Calu3 (cell line): Measurements from ENCODE around the gene NFIL3. TPM values are rescaled to one million over a fixed set of nuclear protein-coding genes. Genes with fewer than 3 reads are reported as not detected.

ENCODE experiments used
- BruUV-seq: library from RNA; stranded (reverse); fragments of 400-500 nt; replicated peaks from 2 replicates; lab custom pipeline; 2021; lab: Mats Ljungman, UMichigan
- CTCF ChIA-PET: fragments of 300-600 bp; sonication (Branson Sonifier 250); formaldehyde crosslinking; loops from one replicate; lab custom pipeline; 2022; ENCODE audit warnings: antibody characterized with exemption; lab: Charles Lee
- DNase-seq: peaks from one replicate; pipeline ENCODE4 v3.0.0; 2022
- H3K27ac Mint-ChIP-seq: one replicate; pipeline ENCODE4 v1.8.0; 2022; ENCODE audit warnings: mixed read lengths; ENCODE audit not compliant: unreplicated experiment
- H3K27me3 Mint-ChIP-seq: one replicate; pipeline ENCODE4 v1.8.0; 2022; ENCODE audit warnings: mixed read lengths; ENCODE audit not compliant: unreplicated experiment
- H3K36me3 Mint-ChIP-seq: one replicate; pipeline ENCODE4 v1.8.0; 2022; ENCODE audit warnings: mild to moderate bottlenecking, moderate library complexity, mixed read lengths; ENCODE audit not compliant: insufficient read depth, unreplicated experiment
- H3K4me1 Mint-ChIP-seq: one replicate; pipeline ENCODE4 v1.8.0; 2022; ENCODE audit warnings: mild to moderate bottlenecking, low read depth, mixed read lengths; ENCODE audit not compliant: unreplicated experiment
- H3K4me3 Mint-ChIP-seq: one replicate; pipeline ENCODE4 v1.8.0; 2022; ENCODE audit warnings: mild to moderate bottlenecking, low read depth, moderate library complexity, mixed read lengths; ENCODE audit not compliant: unreplicated experiment
- H3K9me3 Mint-ChIP-seq: one replicate; pipeline ENCODE4 v1.8.0; 2022; ENCODE audit warnings: low read depth, mixed read lengths; ENCODE audit not compliant: unreplicated experiment
- intact Hi-C: fragments of 100-400 bp; cut with micrococcal nuclease; formaldehyde crosslinking; loops from one replicate; pipeline ENCODE4 v1.10.0; 2022; ENCODE audit not compliant: unreplicated experiment
- total RNA-seq: library from RNA; stranded (reverse); gene quantifications from 2 replicates; pipeline ENCODE4 v1.2.3, GENCODE V29; 2022
- TF ChIP-seq, protein P1 (sequence below): fragments of 200-600 bp; IDR thresholded peaks from one replicate; pipeline ENCODE4 v1.8.0; 2022; ENCODE audit warnings: antibody characterized with exemption; ENCODE audit not compliant: unreplicated experiment

NFIL3 gene
- total RNA-seq, 1 experiment from 2014 or later: 13.3 TPM

- no peaks in the 10 kb centered on the region for H3K4me1 Mint-ChIP-seq
- no peak overlapping the region for H3K27ac Mint-ChIP-seq
- H3K4me3 Mint-ChIP-seq: no peak overlapping the region
- CTCF ChIA-PET: no interaction called here
- no peak for DNase-seq
- no peaks in the 10 kb centered on the region for H3K9me3 Mint-ChIP-seq
- TF ChIP-seq, protein P1, sequence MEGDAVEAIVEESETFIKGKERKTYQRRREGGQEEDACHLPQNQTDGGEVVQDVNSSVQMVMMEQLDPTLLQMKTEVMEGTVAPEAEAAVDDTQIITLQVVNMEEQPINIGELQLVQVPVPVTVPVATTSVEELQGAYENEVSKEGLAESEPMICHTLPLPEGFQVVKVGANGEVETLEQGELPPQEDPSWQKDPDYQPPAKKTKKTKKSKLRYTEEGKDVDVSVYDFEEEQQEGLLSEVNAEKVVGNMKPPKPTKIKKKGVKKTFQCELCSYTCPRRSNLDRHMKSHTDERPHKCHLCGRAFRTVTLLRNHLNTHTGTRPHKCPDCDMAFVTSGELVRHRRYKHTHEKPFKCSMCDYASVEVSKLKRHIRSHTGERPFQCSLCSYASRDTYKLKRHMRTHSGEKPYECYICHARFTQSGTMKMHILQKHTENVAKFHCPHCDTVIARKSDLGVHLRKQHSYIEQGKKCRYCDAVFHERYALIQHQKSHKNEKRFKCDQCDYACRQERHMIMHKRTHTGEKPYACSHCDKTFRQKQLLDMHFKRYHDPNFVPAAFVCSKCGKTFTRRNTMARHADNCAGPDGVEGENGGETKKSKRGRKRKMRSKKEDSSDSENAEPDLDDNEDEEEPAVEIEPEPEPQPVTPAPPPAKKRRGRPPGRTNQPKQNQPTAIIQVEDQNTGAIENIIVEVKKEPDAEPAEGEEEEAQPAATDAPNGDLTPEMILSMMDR: no peak
- BruUV-seq: no TSS peak
- intact Hi-C loops: no loop called here
- peaks cover 24% of the 10 kb centered on the region for H3K27me3 Mint-ChIP-seq
- H3K36me3 Mint-ChIP-seq: no peaks in the 10 kb centered on the region
Observed at GRCh38 chr9:91443321-91443993, 19.8 kb upstream of the NFIL3 start.

GRCh38 chr9:91436841-91437240 is 13.2 kb upstream of the NFIL3 start:
- no peaks in the 10 kb centered on the region for H3K27me3 Mint-ChIP-seq
- no peak overlapping the region for H3K4me3 Mint-ChIP-seq
- no peaks in the 10 kb centered on the region for H3K9me3 Mint-ChIP-seq
- CTCF ChIA-PET: no interaction called here
- intact Hi-C loops: no loop called here
- TF ChIP-seq, protein P1: no peak
- no peak for DNase-seq
- no TSS peak for BruUV-seq
- H3K36me3 Mint-ChIP-seq: no peaks in the 10 kb centered on the region
- H3K4me1 Mint-ChIP-seq: no peaks in the 10 kb centered on the region
- H3K27ac Mint-ChIP-seq: no peak overlapping the region

GRCh38 chr9:91433180-91433579 is 9.5 kb upstream of the NFIL3 start:
- H3K27me3 Mint-ChIP-seq: no peaks in the 10 kb centered on the region
- intact Hi-C loops: no loop called here
- H3K9me3 Mint-ChIP-seq: no peaks in the 10 kb centered on the region
- CTCF ChIA-PET: interaction anchor here (0.5 to 1.2 kb wide), 8 partner anchors 18 to 518 kb away, joined by 3 to 12 read pairs (median 3); no protein-coding TSS in a partner anchor
- peak; percentile 32 for DNase-seq
- TF ChIP-seq, protein P1: no peak
- peaks cover 5% of the 10 kb centered on the region for H3K4me1 Mint-ChIP-seq
- no peaks in the 10 kb centered on the region for H3K36me3 Mint-ChIP-seq
- no peak overlapping the region for H3K27ac Mint-ChIP-seq
- BruUV-seq: no TSS peak
- H3K4me3 Mint-ChIP-seq: no peak overlapping the region

- Mint-ChIP-seq H3K36me3 (no peaks in the 10 kb centered on the region), H3K4me3 (no peak overlapping the region), H3K4me1 (peaks cover 11% of the 10 kb centered on the region), H3K27ac (no peak overlapping the region), H3K27me3 (no peaks in the 10 kb centered on the region), H3K9me3 (no peaks in the 10 kb centered on the region)
- no peak for DNase-seq
- TF ChIP-seq, protein P1: no peak
- no TSS peak for BruUV-seq
- CTCF ChIA-PET: no interaction called here
- intact Hi-C loops: no loop called here
Observed at GRCh38 chr9:91431485-91431884, 7.9 kb upstream of the NFIL3 start.
